ENCODE data around the gene EFCAB12. TPM values are rescaled to one million over a fixed set of nuclear protein-coding genes. Genes with fewer than 3 reads are reported as not detected.

EFCAB12 gene
- total RNA-seq, 1 donor from 2014 or later: 0.39 TPM

Other genes with a start within 250 kb of the EFCAB12 start
- gene CNBP, start 244.7 kb downstream of the EFCAB12 start, total RNA-seq: 328 and 338 TPM in 2 replicates
- 179 and 191 TPM in 2 replicates for gene COPG1, start 179.0 kb downstream of the EFCAB12 start, total RNA-seq
- gene HMCES, start 149.8 kb downstream of the EFCAB12 start, total RNA-seq: 50.8 and 52.6 TPM in 2 replicates
- gene MBD4, start 11.3 kb upstream of the EFCAB12 start, total RNA-seq: 44.4 and 49.0 TPM in 2 replicates
- 20.4 and 22.5 TPM in 2 replicates for gene IFT122, start 11.6 kb upstream of the EFCAB12 start, total RNA-seq
- gene RHO, start 100.0 kb upstream of the EFCAB12 start, total RNA-seq: not detected in 2 replicates
- not detected in 2 replicates for gene H1-8, start 114.5 kb upstream of the EFCAB12 start, total RNA-seq
- gene PLXND1, start 178.0 kb upstream of the EFCAB12 start, total RNA-seq: 0.89 and 1.6 TPM in 2 replicates

Data from T-helper 2 cell treated with Interferon-gamma antibody and Interleukin-4, amounts not matched to agents 100 ng/mL and 5 ng/mL, for 36 hours (primary cell).